Lower leg skin (tissue), 3 donors: ENCODE data around the gene PEAR1.

Source experiments
- CTCF ChIP-seq, 3 donors: fragments of 450-650 bp; IDR thresholded peaks; one replicate each; pipeline ENCODE4 v1.5.1; 2016; ENCODE audit warnings: antibody characterized with exemption in 3 of 3, mild to moderate bottlenecking in 3 of 3, moderate library complexity in 2 of 3
- POLR2A ChIP-seq, 2 donors: fragments of 450-650 bp; IDR thresholded peaks; one replicate each; pipeline ENCODE4 v1.6.1; 2016 to 2017; ENCODE audit warnings: antibody characterized with exemption in 2 of 2, mild to moderate bottlenecking in 1 of 2, moderate library complexity in 1 of 2

GRCh38 chr1:156894001-156894400, 483 bp downstream of the PEAR1 start:
- TF ChIP-seq CTCF (IDR thresholded peaks at IDR 0.05), result no peak
- no peak for TF ChIP-seq POLR2A (IDR thresholded peaks at IDR 0.05)
